Brain pericyte (primary cell): ENCODE measurements around the gene MAP7.

Source experiments
- DNase-seq: peaks from one replicate; pipeline ENCODE4 v3.0.0-alpha.2; 2012; ENCODE audit warnings: low read depth, low spot score

Gene MAP7

DNA sequence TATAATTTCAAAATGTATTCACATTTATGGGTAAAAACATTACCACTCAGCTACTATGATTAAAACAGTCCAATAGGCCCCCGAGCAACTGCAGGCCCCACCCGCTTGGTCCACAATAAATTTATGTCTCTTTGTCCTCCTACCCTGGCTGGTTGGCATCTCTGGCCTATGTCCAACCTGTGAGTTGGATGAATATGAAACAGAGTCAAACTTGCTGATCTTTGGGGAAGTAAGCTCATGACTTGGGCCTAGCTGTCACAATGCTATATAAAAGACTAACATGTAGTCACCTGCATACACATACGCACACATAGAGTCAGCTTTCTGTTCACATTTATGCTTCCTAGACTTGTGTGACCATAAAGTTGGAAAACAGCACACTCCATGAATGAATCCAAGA, 20.5 kb downstream of the MAP7 start:
- DNase-seq: no peak

DNA sequence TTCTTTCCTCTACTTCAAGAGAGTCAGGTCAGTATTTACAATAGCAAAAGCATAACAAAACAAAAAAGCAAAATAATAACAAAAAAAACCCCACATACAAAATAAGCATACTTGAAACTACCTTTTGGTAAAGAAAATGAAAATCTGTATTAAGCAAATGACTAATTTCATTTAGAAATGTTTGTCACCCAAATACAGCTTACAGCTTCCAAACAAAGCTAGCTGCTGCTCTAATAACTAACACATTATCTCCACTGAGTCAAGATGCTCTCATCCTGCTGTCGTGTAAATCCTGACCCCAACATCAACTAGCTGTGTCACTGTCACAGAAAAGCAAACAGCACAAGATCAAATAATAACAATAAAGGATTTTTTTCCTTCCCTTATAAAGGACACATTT, 21.7 kb downstream of the MAP7 start:
- no peak for DNase-seq

DNA sequence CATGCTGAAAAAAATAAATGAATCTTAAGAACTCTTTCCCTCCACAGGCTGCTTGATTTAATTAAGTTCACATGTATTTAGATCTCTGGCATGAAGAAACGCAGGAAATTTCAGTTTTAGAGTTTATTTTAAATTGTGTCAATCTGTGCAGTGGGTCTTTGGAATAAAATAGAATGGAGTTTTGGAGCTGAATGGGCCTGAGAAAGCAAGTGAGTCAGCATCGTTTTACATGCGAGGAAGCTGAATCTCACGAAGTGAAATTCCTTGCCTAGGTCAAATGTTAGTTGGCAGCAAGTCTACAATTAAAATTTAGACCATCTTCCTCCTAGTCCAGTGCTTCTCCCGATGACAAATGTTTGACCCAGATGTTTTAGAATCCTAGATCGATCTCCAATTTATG, 22.4 kb downstream of the MAP7 start:
- no peak for DNase-seq

DNA sequence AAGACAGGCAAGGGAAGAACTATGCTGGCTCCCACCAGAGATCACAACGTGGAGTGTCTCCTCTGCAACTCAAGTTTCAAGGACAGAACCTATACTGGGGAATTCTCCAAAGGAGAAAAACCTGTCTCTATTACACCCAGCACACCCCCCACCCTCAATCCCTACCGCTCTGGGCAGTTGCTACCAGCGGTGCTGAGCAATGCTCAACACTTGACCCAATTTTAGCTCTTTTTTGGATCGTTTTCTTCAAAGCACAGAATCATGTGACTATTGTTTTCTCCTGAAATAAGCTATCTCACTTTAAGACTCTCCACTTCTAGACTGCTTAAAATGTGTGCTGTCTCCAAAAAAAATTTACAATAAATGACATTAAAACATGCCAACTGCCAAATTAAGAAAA, 23.3 kb downstream of the MAP7 start:
- no peak for DNase-seq

DNA sequence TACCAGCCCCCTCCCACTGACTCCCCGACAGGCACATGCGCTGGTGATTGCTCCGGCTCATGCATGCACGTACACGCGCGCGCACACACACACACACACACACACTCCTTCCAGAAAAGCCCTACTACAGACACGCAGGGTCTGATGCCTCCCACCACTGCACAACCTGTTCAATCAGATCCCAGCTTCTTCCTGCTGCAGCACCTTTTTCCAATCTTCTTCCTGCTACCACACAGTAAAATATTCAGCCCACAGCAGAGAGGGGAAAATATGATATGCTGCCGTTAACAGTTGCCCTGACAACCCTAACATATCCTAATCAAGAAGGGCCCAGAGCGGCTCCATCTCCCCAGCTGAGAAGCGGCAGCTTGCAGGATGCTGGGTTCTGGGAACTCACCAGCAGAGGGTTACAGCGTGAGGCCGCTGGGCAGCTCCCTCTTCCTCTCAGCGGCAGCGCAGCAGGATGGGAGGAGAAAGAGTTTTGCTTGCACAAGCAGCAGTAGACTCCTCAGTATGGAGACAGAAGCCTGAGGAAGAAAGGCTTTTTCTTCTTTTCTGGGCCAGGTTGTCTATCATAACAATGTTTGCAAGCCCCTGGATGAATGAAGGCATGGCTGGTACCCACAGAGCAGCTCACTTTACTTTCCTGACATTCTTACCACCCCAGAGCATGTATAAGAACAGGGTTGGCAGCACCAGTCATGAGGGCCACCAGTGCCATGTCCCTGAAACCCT, 23.9 kb downstream of the MAP7 start:
- DNase-seq: peak; percentile 47

DNA sequence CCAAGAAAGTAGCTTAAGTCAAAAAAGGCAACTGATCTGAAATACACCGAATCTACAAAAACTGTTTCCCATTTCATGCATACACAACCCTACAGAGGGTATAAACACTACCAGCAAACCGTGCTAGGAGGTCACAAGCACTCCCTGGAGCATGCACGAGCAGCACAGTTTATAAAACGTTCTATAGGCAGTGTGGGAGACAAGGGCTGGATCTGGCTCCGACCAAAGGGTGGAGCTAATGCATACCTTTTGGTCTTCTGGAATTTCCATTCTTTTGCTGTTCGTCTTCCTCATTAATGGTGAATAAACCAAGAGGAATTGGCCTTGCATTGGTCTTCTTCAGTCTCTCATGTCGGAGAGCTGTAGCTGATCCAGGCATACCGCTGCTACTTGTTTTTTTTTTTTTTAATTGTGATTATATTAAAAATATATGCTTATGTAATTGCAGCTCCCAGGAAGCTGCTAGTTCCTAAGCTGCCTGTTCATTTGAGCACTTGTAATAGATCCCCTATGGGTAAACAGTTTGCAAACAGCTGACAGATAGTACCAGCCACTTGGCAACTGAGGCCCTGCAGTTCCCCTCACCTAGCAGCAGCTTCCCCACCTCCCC, 24.5 kb downstream of the MAP7 start:
- no peak for DNase-seq

DNA sequence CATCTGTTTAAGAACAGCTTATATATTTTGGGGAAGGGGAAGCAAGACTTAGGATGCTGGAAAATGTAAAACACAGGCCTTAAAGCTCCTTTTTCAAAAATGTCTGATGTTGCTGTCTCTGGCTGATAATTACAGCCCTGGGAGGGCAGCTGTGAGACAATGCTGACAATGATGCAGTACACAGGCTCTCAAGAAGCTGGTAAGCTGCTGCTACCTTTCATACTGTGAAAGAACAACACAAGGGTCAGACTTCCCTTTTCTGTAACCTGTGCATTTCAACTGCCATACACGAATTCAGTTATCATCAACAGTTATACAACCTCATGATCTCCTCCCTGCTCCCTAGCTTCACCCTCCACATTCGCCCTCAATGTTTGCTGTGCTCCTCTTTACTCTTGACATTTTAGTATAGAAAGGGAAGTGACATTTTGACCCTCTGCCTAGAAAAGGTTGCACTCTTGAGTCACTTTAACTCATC, 25.2 kb downstream of the MAP7 start:
- no peak for DNase-seq

DNA sequence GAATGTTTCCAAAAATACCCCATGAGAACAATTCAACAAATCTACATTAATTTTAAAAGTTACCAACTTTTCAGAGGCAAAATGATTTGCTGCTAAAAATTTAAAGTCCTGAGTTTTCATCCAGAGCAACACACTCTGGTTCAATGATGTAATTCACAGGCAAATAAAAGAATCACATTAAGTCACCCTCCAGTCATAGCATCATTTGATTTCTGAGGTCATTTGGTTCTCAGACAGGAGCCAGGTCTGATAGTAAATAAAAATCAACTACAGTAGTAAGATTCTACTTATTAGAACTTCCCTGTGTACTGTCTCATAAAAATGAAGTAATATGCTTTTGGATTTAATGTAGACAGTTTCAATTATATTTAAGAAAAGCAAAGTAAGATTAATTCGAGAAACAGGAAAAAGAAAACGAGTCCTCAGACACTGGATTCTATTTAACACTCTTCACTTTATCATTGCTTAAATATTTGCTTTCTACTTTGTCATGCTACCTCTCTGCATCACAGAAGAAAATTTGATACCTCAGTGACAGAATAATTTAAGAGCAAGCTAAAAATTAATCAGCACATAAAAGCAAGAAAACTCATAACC, 25.8 kb downstream of the MAP7 start:
- DNase-seq: no peak

DNA sequence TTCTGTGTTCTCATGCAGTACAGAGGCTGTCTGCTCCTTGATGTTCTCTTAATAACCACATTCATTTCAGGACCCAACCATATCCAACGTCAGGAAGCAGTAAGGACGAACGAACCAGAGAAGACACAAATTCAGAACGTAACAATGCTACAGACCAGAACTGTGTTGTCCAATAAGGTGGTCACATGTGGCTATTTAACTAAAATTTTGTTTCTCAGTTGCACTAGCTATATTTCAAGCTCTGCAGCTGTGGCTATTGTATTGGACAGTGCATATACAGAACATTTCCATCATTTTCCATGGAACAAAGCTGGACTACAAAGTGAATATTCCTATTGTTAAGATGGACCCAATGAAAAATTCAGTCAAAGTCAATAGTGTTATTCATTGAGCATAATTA, 27.0 kb downstream of the MAP7 start:
- DNase-seq: no peak

DNA sequence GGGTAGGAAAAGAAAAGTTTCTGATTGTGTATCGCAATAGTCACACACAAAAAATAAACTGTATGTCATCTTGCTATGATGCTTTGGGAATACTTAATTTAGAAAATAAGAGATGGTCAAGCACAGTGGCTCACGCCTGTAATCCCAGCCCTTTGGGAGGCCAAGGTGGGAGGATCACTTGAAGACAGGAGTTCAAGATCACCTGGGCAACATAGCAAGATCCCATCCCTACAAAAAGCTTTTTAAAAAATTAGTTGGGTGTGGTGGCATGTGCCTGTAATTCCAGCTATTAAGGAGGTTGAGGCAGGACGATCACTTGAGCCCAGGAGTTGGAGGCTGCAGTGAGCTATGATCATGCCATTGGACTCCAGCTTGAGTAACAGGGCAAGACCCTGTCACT, 27.6 kb downstream of the MAP7 start:
- DNase-seq: no peak

DNA sequence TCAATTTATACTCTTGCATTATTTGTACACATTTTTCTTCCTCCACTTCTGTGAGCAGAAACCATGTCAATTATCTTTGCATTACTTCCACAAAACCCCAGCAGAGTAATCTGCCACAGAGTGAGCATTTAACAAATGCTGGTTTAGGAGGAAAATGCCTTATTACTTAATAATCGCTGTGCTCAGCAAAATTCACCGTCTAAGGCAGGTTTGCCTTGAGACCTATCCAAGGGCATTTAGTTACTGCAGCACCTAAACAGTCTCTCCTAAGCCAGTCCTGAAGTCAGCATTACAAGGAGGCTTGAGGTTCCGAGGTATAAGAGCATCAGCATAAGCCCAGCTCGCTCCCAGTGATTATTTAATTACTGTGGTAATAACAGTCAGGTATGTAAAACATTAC, 28.3 kb downstream of the MAP7 start:
- no peak for DNase-seq

DNA sequence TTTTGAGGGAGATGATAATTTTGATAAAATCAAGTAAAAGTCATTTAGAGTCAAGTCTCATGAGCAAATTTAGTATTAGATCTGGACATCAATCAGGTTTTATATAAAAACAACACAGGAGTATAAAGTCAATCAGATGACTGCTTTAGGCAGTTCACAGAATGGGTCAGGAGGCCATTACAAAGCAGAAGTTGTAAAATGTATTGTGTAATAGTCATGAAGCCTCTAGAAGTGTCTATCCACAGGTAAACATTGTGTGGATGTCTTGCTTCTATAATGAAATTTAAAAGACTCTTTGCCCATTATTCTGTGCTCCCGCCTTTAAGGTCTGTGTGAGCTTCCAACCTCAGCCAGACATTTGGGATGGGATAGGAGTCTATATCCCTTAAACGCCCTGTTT, 28.8 kb downstream of the MAP7 start:
- no peak for DNase-seq

DNA sequence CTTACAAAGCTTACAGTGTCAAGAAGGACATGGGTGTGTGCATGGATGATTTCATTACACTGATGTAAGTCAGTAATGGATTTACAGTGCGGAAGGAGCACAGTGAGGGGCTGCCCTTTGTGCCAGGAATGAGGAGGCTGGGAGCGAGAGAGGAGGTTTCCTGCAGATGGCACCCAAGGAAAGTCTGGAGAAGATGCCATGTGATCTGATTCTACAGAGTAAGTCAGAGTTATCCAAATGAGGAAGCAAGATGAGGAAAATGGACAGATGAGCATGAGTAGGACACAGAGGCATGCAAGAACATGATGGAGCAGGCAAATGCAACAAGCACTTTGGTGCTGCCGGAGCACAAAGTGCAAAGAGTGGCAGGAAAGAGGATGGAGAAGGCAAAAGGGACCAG, 29.7 kb downstream of the MAP7 start:
- DNase-seq: no peak

DNA sequence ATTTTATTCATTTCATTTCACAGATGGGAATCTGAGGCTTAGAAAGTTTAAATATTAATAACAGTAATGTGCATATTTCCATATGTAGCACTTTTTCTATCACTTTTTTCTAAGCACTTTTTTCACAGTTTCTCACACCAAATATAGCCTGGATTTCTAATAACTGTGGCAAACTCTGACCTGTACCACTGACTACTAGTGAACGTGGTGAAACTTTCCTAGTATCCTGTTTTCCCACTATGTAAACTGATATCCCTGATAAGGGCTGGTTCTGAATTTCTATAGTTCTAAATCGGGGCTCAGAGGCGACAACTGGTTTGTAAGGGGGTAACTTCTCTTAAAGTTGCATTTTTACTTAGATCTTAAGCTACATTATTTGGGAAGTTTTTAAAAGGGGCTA, 32.6 kb downstream of the MAP7 start:
- DNase-seq: no peak

DNA sequence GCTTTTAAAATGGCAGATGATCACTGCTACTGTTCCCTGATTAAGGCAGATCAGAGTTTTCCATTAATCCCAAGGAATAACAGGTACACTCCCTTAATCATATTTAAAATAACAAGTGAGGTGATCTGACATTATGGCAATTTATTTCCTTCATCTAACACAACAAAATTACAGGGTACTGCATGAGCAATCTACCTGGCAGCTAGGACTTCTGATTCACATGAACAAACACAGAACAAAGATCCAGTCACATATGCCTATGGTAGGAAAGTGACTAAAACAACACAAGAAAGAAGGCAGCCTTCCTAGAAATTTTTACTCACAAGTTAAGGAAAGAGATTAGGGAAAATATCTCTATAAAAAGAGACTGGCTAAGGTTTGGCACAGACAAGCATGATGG, 33.2 kb downstream of the MAP7 start:
- DNase-seq: no peak

DNA sequence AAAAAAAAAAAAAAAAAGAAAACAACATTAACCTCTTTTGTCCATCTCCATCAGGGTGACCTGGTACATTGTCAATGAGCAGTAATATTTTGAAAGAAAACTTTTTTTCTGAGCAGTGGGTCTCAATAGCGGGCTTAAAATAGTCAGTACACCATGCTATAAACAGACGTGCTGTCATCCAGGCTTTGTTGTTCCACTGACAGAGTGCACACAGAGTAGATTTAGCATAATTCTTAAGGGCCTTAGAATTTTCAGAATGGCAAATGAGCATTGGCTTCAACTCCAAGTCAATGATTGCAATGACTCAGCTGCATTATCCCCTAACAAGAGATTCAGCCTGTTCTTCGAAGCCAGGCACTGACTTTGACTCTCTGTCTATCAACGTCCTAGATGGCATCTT, 35.6 kb downstream of the MAP7 start:
- no peak for DNase-seq

DNA sequence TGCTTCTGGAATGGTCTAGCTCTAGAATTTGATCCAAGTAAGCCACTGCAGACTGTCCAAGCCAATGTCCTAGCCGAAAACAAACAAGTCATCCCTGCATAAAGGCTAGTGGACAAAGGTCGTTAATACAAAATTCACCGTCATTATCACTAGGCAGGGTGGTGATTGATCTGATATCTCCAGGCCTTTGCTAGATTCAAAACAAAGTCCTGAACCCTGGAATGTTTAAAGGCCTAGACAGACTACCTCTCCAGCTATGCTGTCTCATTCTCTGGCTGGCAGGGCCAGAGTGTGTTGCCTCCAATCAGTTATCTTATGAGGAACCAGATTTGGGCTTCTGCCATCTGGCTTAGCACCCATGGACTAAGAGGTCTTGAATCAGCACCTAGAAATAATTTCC, 38.3 kb downstream of the MAP7 start:
- DNase-seq: no peak

DNA sequence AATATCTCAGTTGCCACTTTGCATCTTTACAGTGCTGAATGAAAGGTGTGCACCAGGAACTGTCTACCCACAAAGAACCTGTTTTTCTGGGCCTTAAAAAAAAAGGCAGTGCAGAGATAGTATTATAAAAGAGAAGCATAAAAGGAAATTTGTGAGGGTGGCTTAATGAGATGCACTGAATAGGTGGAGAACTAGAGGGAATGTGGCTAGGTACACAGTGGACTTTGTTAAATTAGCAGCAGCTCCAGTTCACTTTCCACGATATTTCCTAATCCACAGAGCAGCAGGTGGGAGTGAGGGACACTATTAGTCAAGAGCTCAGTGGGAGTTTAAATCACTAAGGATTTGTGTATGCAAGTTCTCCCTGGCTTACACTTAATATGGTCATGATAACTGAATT, 38.8 kb downstream of the MAP7 start:
- no peak for DNase-seq

DNA sequence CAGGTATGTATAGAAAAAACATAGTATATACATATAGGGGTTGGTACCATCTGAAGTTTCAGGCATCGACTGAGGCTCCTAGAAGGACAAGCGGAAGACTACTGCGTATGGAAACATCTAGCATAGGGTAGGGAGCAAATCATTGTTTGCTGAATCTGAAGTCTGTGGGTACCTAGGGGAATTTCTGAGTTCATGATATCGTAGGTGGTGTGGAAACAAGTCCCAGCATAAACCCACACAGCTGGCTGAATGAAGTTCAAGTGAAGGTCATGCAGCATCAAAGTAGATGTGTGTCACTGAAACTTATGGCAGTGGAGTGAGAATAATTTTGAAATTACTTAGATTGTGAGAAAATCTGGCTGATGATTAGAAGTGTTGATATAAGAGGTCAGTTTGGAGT, 39.4 kb downstream of the MAP7 start:
- no peak for DNase-seq

DNA sequence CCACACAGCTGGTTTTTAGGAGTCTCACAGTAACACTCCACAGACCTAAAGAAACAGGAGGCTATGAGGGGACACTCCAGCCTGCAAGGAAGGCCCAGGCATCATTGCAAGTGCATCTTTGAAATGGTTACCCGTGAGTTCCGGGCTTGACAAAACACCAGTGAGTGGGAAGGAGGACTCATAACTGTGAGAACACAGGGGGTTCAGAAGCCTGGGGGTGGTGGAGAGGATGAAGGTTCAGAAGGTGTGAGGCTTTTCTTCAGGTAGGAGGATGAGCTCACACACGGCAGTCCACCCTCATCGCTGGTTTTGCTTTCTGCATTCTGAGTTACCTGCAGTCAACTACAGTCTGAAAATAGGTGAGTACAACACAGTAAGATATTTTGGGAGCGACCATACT, 39.9 kb downstream of the MAP7 start:
- DNase-seq: no peak

DNA sequence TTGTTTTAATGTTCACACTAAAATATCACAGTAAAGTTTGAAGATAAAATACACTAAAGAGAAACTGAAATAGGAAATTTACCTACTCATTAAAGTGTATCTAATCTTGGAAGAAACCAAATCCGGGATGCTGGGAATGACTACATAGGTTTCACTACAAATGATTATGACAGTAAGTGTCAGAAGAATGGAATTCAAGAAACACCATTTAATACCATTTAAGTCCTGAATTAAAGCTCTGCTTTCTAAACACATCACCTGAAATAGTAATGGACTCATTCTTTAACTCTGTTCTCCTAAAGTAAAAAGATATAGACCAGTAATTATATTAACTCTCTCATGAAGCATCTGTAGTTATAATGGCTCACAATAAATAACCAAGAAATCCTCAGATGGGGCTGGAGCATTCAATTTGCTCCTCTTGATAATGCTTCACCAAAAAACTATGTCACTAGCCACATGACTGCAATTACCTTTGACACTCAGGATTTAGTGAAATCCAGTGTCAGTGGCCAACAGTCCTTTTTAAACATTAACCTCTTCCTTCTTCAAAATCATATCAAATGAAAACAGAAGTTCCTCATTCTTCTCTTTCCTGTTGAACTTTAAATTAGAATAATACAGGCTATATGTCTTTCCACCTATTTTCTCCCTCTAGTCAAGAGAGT, 41.4 kb downstream of the MAP7 start:
- no peak for DNase-seq

DNA sequence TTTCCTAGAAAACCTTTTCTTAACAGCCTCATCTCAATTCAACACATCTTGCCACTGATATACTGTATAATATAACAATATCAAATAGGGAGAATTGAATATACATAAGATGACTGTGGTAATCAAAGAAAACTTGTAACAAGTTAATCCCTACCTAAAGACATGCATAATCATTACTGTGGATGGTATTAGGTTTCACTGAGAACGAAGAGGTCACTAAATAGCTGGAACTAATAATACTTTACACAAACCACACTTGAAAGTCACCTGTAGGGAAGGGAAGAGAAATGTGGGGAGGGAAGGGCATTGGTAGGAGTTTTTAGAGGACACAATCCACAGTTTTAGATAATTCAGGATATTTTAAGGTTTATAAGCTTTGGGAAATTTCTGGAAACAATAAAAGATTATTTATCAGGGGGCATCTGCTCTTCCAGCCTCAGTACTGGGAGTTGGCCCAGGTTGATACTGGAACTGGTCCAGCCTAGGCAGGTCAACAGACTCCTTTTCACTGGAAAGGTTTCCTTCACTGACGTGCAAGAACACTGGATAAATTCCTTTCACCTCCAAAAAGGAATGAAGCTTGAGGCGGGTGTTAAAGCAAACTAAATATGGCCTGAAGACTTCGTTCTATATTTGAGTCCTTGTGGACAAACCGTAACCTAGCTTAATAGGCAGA, 44.0 kb downstream of the MAP7 start:
- DNase-seq: no peak
